Hepatocyte (in vitro differentiated cells): ENCODE measurements around the gene AKR1D1. TPM values are rescaled to one million over a fixed set of nuclear protein-coding genes. Genes with fewer than 3 reads are reported as not detected.

Source experiments
- DNase-seq: peaks from one replicate; pipeline ENCODE4 v3.0.0-alpha.2; 2016; ENCODE audit warnings: low spot score
- H2AFZ ChIP-seq: fragments of 200-600 bp; sonication (generic); 2 replicates; pipeline ENCODE4 v1.6.0; 2016; ENCODE audit warnings: antibody characterized with exemption, mild to moderate bottlenecking
- H3K27ac ChIP-seq: fragments of 200-600 bp; sonication (generic); 2 replicates; pipeline ENCODE4 v1.5.1; 2016; ENCODE audit warnings: mild to moderate bottlenecking
- H3K27me3 ChIP-seq: fragments of 200-600 bp; sonication (generic); 2 replicates; pipeline ENCODE4 v1.6.1; 2016
- H3K36me3 ChIP-seq: fragments of 200-600 bp; sonication (generic); replicated peaks from 2 replicates; pipeline ENCODE4 v1.5.1; 2016; ENCODE audit warnings: low read depth; ENCODE audit not compliant: insufficient read depth
- H3K4me1 ChIP-seq: fragments of 200-600 bp; sonication (generic); 2 replicates; pipeline ENCODE4 v1.5.1; 2016; ENCODE audit warnings: mild to moderate bottlenecking, moderate library complexity; ENCODE audit not compliant: insufficient read depth
- H3K4me2 ChIP-seq: fragments of 200-600 bp; sonication (generic); 2 replicates; pipeline ENCODE4 v1.6.0; 2016
- H3K4me3 ChIP-seq: fragments of 200-600 bp; sonication (generic); 2 replicates; pipeline ENCODE4 v1.5.1; 2016; ENCODE audit warnings: mild to moderate bottlenecking
- H3K79me2 ChIP-seq: fragments of 200-600 bp; sonication (generic); 2 replicates; pipeline ENCODE4 v1.6.0; 2017; ENCODE audit warnings: mild to moderate bottlenecking
- H3K9me2 ChIP-seq: fragments of 200-600 bp; sonication (generic); replicated peaks from 2 replicates; pipeline ENCODE4 v1.6.0; 2017; ENCODE audit warnings: mild to moderate bottlenecking; ENCODE audit not compliant: insufficient read depth
- H3K9me3 ChIP-seq: fragments of 200-600 bp; sonication (generic); 2 replicates; pipeline ENCODE4 v1.5.1; 2016; ENCODE audit warnings: low read depth, mild to moderate bottlenecking
- H4K20me1 ChIP-seq: fragments of 200-600 bp; sonication (generic); 2 replicates; pipeline ENCODE4 v1.6.0; 2016; ENCODE audit warnings: mild to moderate bottlenecking; ENCODE audit not compliant: insufficient read depth, poor library complexity, severe bottlenecking
- CTCF ChIP-seq: fragments of 200-600 bp; sonication (generic); IDR thresholded peaks from 2 replicates; pipeline ENCODE4 v1.5.1; 2016; ENCODE audit warnings: antibody characterized with exemption, mild to moderate bottlenecking; ENCODE audit not compliant: poor library complexity
- EZH2 ChIP-seq: fragments of 200-600 bp; sonication (generic); IDR thresholded peaks from 2 replicates; pipeline ENCODE4 v1.6.1; 2016; ENCODE audit warnings: antibody characterized with exemption, mild to moderate bottlenecking, borderline replicate concordance
- EZH2phosphoT487 ChIP-seq: fragments of 200-600 bp; sonication (generic); IDR thresholded peaks from one replicate; pipeline ENCODE4 v1.6.1; 2018; ENCODE audit warnings: antibody characterized with exemption, mild to moderate bottlenecking, low read depth, moderate library complexity; ENCODE audit not compliant: unreplicated experiment, severe bottlenecking
- WGBS: methylation state at CpG from one replicate; pipeline ENCODE4 v1.1.6; 2016; ENCODE audit warnings: low lambda C conversion rate; ENCODE audit errors: missing lambda C conversion rate; 5-methylcytosine and 5-hydroxymethylcytosine counted together
- polyA plus RNA-seq: library from polyadenylated mRNA; unstranded; fragments of >200 nt; fragmentation: Nextera tagmentation; extraction: Ambion mirVana; gene quantifications from 2 replicates; pipeline ENCODE4 v1.2.1, GENCODE V29; 2016
- total RNA-seq: library from RNA; depleted of rRNA; stranded (reverse); fragments of >200 nt; gene quantifications from 2 replicates; pipeline ENCODE4 v1.2.3, GENCODE V29; 2014

Gene AKR1D1
- total and polyA plus RNA-seq, 2 experiments from 2014 or later: 8.1 to 25.4 TPM

DNA sequence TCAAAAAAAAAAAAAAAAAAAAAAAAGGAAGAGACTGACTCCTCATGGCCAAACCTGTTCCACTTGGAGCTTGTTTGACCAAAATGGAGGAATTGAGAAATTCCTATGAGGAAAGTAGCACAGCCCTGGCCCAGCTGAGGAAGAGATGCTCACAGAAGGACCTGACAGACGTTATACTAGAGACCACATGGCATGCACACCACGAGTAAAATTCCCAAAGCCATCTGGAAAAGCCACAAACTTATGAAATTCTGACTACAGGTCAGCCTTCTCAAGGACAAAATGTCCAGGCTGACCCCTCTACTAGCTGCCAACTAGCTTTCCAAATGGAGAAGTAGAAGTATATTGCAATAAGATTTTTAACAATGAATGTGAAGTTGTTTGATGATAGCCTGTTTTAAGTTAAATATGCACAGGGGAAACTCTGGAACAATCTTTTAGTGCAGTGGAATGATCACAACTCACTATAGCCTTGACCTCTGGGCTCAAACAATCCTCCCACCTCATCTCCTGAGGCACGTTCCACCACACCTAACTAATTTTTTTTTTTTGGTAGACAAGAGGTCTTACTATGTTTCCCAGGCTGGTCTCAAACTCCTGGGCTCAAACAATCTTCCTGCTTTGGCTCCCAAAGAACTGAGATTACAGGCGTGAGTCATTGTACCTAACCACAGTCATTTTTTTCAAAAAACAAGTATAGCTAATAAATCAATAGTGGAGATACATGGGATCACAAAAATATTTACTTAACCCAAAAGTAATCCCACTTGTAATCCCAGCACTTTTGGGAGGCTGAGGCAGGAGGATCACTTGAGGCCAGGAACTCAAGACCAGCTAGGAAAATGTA, 75.7 kb downstream of the AKR1D1 start:
- no peak for DNase-seq
- H3K4me1 ChIP-seq: no peaks in the 10 kb centered on the region
- no peak overlapping the region for H3K4me2 ChIP-seq
- H3K27me3 ChIP-seq: no peaks in the 10 kb centered on the region
- H3K27ac ChIP-seq: no peak overlapping the region
- no peaks in the 10 kb centered on the region for H3K9me3 ChIP-seq
- no peak overlapping the region for H3K4me3 ChIP-seq
- no peaks in the 10 kb centered on the region for H3K36me3 ChIP-seq
- no peak for TF ChIP-seq EZH2phosphoT487
- TF ChIP-seq EZH2: no peak
- TF ChIP-seq CTCF: no peak
- no peak overlapping the region for H2AFZ ChIP-seq
- WGBS: 68% methylated on average over 4 of the region's 4 CpGs
- H3K79me2 ChIP-seq: no peaks in the 10 kb centered on the region
- no peaks in the 10 kb centered on the region for H3K9me2 ChIP-seq
- H4K20me1 ChIP-seq: no peaks in the 10 kb centered on the region

- no peak overlapping the region for H3K4me2 ChIP-seq
- TF ChIP-seq EZH2 (no peak), EZH2phosphoT487 (no peak), CTCF (no peak)
- H4K20me1 ChIP-seq: no peaks in the 10 kb centered on the region
- no peaks in the 10 kb centered on the region for H3K79me2 ChIP-seq
- no peaks in the 10 kb centered on the region for H3K9me3 ChIP-seq
- no peak overlapping the region for H3K4me3 ChIP-seq
- no peak for DNase-seq
- no peak overlapping the region for H3K27ac ChIP-seq
- no peak overlapping the region for H2AFZ ChIP-seq
- no peaks in the 10 kb centered on the region for H3K9me2 ChIP-seq
- H3K36me3 ChIP-seq: no peaks in the 10 kb centered on the region
- 61% methylated on average over 3 of the region's 3 CpGs for WGBS
- H3K27me3 ChIP-seq: no peaks in the 10 kb centered on the region
- H3K4me1 ChIP-seq: peaks cover 8% of the 10 kb centered on the region
Observed at GRCh38 chr7:138154661-138155060, 78.4 kb downstream of the AKR1D1 start.

DNA sequence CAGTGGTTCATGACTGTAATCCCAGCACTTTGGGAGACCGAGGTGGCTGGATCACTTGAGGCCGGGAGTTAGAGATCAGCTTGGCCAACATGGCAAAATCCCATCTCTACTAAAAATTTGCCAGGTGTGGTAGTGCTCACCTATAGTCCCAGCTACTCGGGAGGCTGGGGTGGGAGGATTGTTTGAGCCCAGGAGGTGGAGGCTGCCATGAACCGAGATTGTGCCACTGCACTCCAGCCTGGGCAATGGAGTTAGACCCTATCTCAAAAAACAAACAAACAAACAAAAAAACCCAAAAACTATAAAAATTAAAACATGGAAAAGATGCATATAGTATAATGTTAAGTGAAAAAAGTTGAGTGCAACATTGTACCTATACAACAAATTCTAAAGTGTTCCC, 81.4 kb downstream of the AKR1D1 start:
- Histone ChIP-seq H3K4me2 (no peak overlapping the region), H3K9me2 (no peaks in the 10 kb centered on the region), H3K4me3 (no peak overlapping the region), H3K27me3 (no peaks in the 10 kb centered on the region), H4K20me1 (no peaks in the 10 kb centered on the region), H3K9me3 (no peaks in the 10 kb centered on the region), H3K4me1 (peaks cover 13% of the 10 kb centered on the region), H3K79me2 (no peaks in the 10 kb centered on the region), H2AFZ (no peak overlapping the region), H3K36me3 (no peaks in the 10 kb centered on the region), H3K27ac (no peak overlapping the region)
- 95% methylated on average over 4 of the region's 4 CpGs for WGBS
- TF ChIP-seq EZH2phosphoT487: no peak
- no peak for TF ChIP-seq CTCF
- TF ChIP-seq EZH2: no peak
- no peak for DNase-seq
